GM18526 (cell line): Measurements from ENCODE around the gene TTC28.

Experiments used
- POLR2A ChIP-seq: IDR thresholded peaks from 3 replicates; pipeline ENCODE4 v1.6.1; 2011; ENCODE audit not compliant: insufficient read length; ENCODE audit errors: extremely low read depth

TTC28 gene

DNA sequence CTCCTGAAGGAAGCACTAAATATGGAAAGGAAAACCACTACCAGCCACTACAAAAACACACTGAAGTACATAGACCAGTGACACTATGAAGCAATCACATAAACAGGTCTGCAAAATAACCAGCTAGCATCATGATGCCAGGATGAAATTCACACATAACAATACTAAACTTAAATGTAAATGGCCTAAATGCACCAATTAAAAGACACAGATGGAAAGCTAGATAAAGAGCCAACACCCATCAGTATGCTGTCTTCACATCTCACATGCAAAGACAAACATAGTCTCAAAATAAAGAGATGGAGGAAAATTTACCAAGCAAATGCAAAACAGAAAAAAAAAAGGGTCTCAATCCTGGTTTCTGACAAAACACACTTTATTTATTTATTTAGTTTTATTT lies 171.7 kb downstream of the TTC28 start:
- no peak for TF ChIP-seq POLR2A

DNA sequence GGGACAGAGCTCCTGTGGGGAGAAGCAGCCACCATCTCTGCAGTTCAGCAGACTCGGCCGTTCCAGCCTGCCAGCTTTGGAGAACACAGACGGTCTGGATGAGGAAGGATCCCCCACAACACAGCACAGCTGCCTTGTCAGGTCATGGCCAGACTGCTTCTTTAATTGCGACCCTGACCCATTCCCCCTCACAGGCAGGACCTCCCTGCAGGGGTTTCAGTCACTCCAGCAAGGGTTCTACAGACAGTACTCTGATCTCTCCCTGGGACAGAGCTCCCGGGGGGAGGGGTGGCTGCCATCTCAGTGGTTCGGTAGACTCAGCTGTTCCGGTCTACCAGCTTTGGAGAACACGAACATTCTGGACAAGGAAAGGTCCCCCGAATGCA lies 173.5 kb downstream of the TTC28 start:
- no peak for TF ChIP-seq POLR2A

DNA sequence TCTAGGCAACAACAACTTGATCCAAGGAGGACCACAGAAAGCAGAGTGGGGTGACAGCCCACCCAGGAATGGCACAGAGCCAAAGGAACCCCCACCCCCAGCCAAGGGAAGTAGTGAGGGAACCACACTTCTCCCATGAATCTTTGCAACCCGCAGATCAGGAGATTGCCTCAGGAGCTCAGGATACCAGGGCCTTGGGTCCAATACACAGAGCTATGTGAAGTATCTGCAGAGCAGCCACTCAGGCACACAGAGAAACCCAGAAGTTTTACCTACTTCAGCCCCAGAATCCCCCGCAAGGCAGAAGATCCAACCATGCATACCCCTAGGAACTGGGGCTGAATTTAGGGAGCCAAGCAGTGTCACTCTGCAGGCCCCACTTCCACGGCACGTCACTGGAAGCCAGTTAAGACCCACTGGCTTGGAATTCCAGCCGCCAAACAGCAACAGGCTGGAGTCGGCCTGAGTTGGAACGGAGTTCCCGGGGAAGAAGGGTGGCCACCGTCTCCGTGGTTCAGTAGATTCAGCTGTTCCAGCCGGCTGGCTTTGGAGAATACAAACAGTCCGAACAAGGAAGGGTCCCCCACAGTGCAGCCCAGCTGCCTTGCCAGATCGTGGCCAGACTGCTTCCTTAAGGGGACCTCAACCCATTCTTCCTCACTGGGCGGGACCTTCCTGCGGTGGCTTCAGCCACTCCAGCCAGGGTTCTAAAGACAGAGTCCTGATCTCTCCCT lies 174.1 kb downstream of the TTC28 start:
- TF ChIP-seq POLR2A = no peak

DNA sequence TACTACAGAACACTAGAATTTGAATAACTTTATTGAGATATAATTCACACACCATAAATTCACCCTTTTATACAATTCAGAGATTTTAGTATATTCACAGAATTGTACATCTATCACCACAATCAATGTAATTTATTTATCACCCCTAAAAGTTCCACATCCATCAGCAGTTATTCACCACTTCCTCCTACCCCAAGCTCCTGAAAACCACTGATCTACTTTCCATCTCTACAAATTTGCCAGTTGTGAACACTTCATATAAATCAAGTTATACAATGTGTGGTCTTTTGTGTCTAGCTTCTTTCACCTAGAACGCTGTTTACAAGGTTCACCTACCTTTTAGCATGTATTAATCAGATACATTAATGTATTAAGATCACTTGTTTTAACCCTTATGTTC lies 179.6 kb downstream of the TTC28 start:
- no peak for TF ChIP-seq POLR2A

DNA sequence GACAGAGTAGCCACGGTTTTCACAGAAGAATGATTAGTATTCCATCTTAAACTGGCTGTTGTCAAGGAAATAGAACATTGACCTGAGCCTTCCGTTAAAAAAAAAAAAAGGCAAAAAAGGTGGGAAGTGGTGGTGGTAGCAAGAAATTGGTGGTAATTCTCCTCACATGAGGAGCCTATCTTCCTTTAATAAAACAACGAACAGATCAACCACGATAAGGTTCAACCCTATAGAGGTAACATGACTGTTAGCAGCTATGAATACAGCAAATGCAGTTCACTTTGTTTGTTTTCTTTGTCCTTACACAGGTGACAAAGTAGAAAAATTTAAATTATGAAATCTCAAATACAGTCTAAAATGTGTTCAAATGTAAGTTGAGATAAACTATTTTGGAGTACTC lies 181.6 kb downstream of the TTC28 start:
- no peak for TF ChIP-seq POLR2A

DNA sequence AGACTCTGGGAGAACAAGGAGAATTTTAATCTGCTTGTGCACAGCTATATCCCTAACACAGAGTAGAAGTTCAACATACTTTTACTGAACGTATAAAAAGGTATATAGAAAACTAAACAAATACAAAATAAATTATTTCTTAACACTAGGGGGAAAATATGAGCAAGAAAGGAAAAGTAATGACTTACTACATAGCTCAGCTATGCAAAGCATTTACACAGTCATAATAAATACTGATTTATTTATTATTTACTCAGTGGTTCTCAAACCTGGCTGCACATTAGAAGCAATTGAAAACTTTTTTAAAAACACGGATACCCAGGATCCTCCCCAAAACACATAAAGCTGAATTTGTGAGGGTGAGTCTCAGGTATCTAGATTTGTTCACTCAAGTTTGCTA lies 182.5 kb downstream of the TTC28 start:
- TF ChIP-seq POLR2A = no peak

DNA sequence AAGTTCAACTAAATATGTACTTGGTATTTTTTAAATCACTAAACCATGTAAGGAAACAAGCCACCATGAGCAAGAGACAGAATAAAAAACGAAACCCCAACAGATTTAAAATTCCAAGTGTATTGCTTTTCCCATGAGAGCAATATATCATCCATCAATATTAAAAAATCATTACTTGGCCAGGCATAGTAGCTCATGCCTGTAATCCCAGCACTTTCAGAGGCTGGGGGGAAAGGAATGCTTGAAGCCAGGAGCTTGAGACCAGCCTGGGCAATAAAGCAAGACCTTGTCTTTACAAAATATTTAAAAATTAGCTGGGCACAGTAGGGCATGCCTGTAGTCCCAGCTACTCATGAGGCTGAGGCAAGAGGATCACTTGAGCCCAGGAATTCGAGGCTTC lies 190.8 kb downstream of the TTC28 start:
- TF ChIP-seq POLR2A = no peak

DNA sequence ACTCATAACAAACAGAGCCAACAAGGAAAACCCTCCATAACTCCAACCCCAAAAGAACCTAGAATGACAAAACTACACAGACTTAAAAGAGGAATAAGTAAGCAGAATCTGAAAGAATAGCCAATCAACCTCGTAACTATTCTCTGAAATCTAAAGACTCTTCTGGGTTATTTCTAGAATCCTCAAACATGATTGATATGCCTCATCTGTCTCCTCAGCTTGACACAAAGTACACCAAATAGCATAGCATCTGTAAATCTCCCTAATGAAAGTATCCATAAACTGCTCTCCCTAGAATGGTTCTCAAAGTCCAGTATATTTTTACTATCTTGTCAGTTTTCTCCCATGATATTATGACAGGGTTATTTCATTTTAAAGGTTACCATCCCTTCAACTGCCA lies 195.0 kb downstream of the TTC28 start:
- no peak for TF ChIP-seq POLR2A

DNA sequence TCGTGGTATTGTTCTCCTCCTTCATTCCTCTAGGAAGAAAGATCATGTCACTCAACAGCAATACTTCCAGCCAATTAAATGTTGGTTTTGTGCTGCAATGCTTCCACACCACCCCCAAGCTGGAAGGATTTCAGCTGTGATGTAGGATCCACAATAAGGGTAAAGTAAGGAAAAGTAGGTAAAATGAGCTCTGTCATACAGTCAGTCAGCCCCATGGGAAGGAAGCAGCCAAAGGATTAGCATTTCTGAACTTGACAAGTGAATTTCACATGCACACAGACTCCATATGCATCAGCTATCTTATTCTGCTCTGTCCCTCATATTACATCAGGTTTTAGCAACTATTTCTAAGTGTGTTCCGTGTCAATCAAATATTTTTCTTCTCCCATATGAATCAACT lies 197.9 kb downstream of the TTC28 start:
- TF ChIP-seq POLR2A = no peak

DNA sequence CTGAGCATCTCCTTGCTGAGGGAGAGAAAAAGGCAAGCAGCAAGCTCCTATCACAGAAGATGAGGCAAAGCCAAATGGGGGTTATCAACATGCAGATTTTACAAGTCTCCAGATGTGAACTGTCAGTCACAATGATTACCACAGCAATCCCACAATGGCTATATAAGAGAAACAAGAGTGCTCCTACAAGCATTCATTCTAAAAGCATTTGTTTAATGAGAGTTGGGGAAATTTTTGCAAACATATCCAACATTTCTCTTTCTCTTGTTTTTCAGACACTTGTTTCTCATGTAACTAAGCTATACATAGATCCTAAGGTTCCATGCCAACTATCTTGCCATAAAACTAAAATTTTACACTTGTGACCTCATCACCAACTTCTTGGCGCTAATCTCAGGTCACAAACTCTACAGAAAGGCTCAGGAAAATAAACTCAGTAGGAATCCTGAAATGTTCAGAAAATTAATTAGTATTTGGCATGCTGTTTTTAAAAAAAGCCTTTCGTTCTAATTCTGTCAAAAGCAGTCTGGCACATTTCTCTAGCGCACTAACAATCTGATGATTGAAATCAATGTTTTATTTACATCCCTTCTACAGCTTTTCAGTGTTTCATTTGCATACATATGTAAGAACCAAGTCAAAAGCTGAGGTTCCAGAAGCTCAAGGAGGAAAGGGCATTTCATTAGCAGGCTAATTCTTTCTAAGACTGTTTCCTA lies 199.5 kb downstream of the TTC28 start:
- no peak for TF ChIP-seq POLR2A

DNA sequence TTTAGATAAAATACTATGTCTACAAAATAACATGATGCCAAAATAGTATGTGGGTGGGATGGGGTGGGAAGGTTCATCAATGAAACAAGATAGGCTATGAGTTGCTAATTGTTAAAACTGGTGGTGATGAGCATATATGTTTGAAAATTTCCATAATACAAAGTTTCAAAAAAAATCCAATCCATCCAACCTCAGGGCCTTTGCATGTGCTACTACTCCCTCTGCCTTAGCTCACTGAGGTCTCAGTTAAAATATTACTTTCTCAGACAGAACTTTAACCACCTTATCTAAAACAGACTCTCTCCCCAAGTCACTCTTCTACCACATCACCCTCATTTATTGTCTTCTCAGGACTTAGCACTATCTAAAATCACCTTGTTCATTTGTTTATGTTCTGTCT lies 201.1 kb downstream of the TTC28 start:
- TF ChIP-seq POLR2A = no peak

DNA sequence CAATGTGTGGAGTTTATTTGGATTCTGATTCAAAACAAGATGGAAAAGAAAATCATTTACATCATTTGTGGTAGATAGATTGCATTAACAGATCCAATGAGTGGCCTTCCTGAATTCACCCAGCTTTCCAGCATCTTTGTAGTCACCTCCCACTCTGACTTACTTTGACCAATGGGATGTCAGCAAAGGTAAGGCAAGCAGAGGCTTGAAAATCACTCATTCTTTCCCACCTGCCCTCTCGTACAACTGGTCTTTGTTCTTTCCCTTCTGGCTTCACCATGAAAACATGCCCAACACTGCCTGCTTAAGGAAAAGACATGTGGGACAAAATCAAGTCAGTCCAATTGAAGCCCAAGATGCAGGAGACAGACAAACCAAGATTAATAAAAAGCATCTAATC lies 202.1 kb downstream of the TTC28 start:
- no peak for TF ChIP-seq POLR2A

DNA sequence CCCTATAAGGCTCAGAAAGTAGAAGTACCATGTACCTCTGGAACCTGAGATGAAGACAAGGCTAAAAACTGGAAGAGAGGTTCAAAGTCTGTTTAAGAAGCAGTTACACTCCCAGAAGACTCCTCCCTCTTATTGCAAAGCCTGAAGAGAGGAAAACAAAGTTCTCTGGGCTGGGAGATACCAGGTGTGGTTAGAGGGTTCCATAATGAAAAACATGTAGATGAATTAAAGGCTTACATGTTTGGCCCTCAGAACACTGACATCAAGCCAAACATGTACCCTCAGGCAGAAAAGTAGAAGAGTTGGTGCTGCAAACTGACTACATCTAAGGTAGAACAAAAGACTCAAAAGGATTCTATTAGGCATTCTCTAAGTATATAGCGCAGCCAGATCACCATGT lies 205.3 kb downstream of the TTC28 start:
- no peak for TF ChIP-seq POLR2A

DNA sequence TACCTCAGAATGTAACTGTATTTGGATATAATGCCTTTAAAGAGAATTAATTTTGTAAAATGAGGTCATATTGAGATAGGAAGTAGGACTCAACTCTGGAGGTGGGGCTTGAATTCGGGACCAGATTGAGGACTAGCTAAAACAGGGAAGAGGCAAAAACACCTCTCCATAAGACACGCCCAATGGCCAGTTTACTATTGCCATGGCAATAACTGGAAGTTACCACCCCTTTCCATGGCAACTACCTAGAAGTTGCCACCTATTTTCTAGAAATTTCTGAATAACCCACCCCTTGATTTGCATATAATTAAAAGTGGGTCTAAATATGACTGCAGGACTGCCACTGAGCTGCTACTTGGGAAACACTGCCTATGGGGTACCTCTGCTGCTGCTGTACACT lies 206.4 kb downstream of the TTC28 start:
- TF ChIP-seq POLR2A = no peak

DNA sequence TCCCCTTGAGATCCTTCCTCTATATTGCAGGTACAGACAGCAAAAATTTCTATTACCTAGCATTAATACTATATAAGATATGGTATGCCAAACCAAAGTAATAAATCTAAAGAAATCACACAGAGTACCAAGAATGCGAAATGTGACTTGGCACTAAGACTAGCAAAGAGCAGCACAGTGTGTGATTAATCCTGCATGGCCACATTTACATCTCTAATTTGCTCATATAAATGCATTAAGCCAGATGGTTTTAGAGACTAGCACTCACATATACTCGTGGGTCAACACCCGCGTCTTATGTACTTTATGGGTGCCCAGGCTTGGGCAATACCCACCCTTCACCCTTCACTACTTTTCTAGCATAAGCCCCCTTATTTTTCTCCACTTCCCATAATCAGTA lies 213.2 kb downstream of the TTC28 start:
- no peak for TF ChIP-seq POLR2A

DNA sequence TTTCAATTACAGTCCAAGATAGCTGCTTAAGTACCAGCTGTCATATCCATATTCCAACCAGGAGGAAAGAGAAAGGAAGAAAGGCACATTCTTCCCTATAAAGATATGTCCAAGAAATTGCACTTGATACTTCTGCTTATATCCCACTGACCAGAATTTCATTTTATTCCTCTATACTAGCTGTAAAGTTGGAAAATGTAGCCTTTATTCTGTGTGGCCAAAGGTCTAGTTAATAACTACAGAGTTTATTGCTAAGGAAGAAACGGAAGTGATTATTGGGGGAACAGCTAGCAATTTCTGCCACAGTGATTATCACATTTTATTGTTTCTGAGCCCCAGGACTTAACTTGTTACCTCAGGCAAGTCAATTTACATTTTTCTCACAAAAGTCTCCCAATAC lies 213.8 kb downstream of the TTC28 start:
- TF ChIP-seq POLR2A = no peak

DNA sequence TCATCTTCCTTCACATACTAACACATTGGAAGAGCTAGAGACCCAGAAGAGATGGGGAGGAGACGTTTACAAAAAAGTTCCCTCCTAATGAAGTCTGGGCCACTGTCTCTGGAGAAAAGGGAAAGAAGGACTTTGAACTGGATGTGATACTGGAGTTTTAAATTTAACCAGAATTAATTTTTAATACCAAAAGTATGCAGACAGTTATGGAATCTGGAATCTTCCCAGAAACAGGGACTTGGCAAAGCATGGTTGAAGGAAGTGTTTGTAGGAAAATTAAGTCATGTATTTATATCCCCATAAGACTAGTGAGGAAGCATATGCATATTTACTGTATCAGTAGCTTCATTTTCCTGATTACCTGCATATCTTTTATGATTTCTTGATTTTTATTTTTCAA lies 215.5 kb downstream of the TTC28 start:
- no peak for TF ChIP-seq POLR2A
